Naive thymus-derived CD8-positive, alpha-beta T cell (primary cell): ENCODE data around the gene KANSL3. TPM values are rescaled to one million over a fixed set of nuclear protein-coding genes. Genes with fewer than 3 reads are reported as not detected.

Source experiments
- ATAC-seq, 2 donors: fragments of 150-1000 bp; cut with Tn5 transposase in 1 of 2; sonication (Bioruptor Pico), chemical (Tn5 transposase) in 1 of 2; 1 replicate in 1 of 2; 2 replicates in 1 of 2; pipeline ENCODE4 v1.10.0; 2021; ENCODE audit warnings: mild to moderate bottlenecking in 2 of 2, moderate library complexity in 2 of 2
- POLR2A ChIA-PET: fragments of 350-600 bp; sonication (Branson Sonifier 250); formaldehyde crosslinking; loops from one replicate; lab custom pipeline; 2021; ENCODE audit warnings: antibody characterized with exemption; lab: Charles Lee
- DNase-seq, 10 donors: peaks; one replicate each; pipeline versions ENCODE4 v3.0.0 to v3.0.0-alpha.2; 2020 to 2022
- H3K27ac Mint-ChIP-seq, 10 donors: one replicate each; pipeline ENCODE4 v1.8.0; 2020 to 2022; ENCODE audit warnings: mild to moderate bottlenecking in 10 of 10, mixed read lengths in 10 of 10, moderate library complexity in 4 of 10, inconsistent platforms in 1 of 10
- H3K27me3 Mint-ChIP-seq, 5 donors: one replicate each; pipeline ENCODE4 v1.8.0; 2021 to 2022; ENCODE audit warnings: mixed read lengths in 5 of 5
- H3K36me3 Mint-ChIP-seq, 3 donors: one replicate each; pipeline ENCODE4 v1.8.0; 2020 to 2022; ENCODE audit warnings: mixed read lengths in 3 of 3, mild to moderate bottlenecking in 2 of 3, inconsistent platforms in 1 of 3
- H3K4me1 Mint-ChIP-seq, 4 donors: one replicate each; pipeline ENCODE4 v1.8.0; 2021 to 2022; ENCODE audit warnings: mixed read lengths in 4 of 4
- H3K4me3 Mint-ChIP-seq, 10 donors: one replicate each; pipeline ENCODE4 v1.8.0; 2020 to 2022; ENCODE audit warnings: mild to moderate bottlenecking in 10 of 10, mixed read lengths in 10 of 10, moderate library complexity in 6 of 10, inconsistent platforms in 1 of 10
- H3K9me3 Mint-ChIP-seq, 9 donors: one replicate each; pipeline ENCODE4 v1.8.0; 2020 to 2022; ENCODE audit warnings: mixed read lengths in 9 of 9, mild to moderate bottlenecking in 3 of 9, inconsistent platforms in 1 of 9, moderate library complexity in 1 of 9
- polyA plus RNA-seq, 3 donors: library from polyadenylated mRNA; unstranded; fragments of 300-500 nt; fragmentation: Illumina TruSeq; gene quantifications; one replicate each; pipeline ENCODE4 v1.2.3, GENCODE V29; 2021
- total RNA-seq, 8 experiments: library from RNA in 2 of 8; stranded (reverse) in 2 of 8; gene quantifications; one replicate each; pipeline ENCODE4 v1.2.3 and lab custom pipeline; 2021 to 2026

The KANSL3 gene
- total RNA-seq = 10 to 100 TPM; 57.6 to 61.8 TPM
- 10 to 100 TPM in 2 of 3 donors, 1 to 10 TPM in 1; 8.3 to 18.2 (median 11.4) TPM for polyA plus RNA-seq
- 80.5 to 130 (median 113) reads per million in 6 experiments for total RNA-seq (lab: John Stamatoyannopoulos, UW)

- peaks cover 0 to 24% (median 8%) of the 10 kb centered on the region in 3 donors for H3K36me3 Mint-ChIP-seq
- H3K9me3 Mint-ChIP-seq = no peaks in the 10 kb centered on the region
- H3K4me1 Mint-ChIP-seq = peaks cover 17 to 44% (median 37%) of the 10 kb centered on the region in 4 donors
- POLR2A ChIA-PET = interaction anchor here (0.7 to 2.6 kb wide), 7 partner anchors 29 to 324 kb away, joined by 3 to 11 read pairs (median 3); partner anchors contain the start of genes ARID5A and CNNM4
- peaks cover 0 to 2% (median 0%) of the 10 kb centered on the region in 5 donors for H3K27me3 Mint-ChIP-seq
- ATAC-seq (peak; percentile 76 to 77), DNase-seq (peak; percentile 75 to 94 (median 86))
- H3K4me3 Mint-ChIP-seq = peak within 1 kb of the TSS; percentile 79 to 97 (median 94)
- peak within 1 kb of the TSS; percentile 86 to 97 (median 94) for H3K27ac Mint-ChIP-seq
Observed at GRCh38 chr2:96638144-96639121, at the start of gene KANSL3. KANSL3 (minus strand) TSS chr2:96638312; CDS start chr2:96637135, 1,177 bp downstream.

GRCh38 chr2:96687266-96687665, 49.2 kb upstream of the KANSL3 start:
- H3K27ac Mint-ChIP-seq = peak overlapping the region in 1 of 10 donors; percentile 40

GRCh38 chr2:96685577-96686459, 47.7 kb upstream of the KANSL3 start:
- H3K36me3 Mint-ChIP-seq = no peaks in the 10 kb centered on the region
- peak in 1 of 10 donors; percentile 57 for DNase-seq
- ATAC-seq = no peak
- POLR2A ChIA-PET = no interaction called here
- peaks cover 0 to 2% (median 0%) of the 10 kb centered on the region in 4 donors for H3K4me1 Mint-ChIP-seq
- H3K27ac Mint-ChIP-seq = no peak overlapping the region
- H3K27me3 Mint-ChIP-seq = peaks cover 0 to 12% (median 8%) of the 10 kb centered on the region in 5 donors
- H3K4me3 Mint-ChIP-seq = no peak overlapping the region
- no peaks in the 10 kb centered on the region for H3K9me3 Mint-ChIP-seq

More at GRCh38 chr2:96687266-96687665, 49.2 kb upstream of the KANSL3 start:
- POLR2A ChIA-PET = no interaction called here
- peaks cover 0 to 12% (median 8%) of the 10 kb centered on the region in 5 donors for H3K27me3 Mint-ChIP-seq
- peaks cover 0 to 2% (median 0%) of the 10 kb centered on the region in 4 donors for H3K4me1 Mint-ChIP-seq
- no peaks in the 10 kb centered on the region for H3K9me3 Mint-ChIP-seq
- H3K36me3 Mint-ChIP-seq = no peaks in the 10 kb centered on the region
- ATAC-seq (no peak), DNase-seq (peak in 1 of 10 donors; percentile 55)
- no peak overlapping the region for H3K4me3 Mint-ChIP-seq

GRCh38 chr2:96684883-96685576, 46.9 kb upstream of the KANSL3 start:
- no peaks in the 10 kb centered on the region for H3K36me3 Mint-ChIP-seq
- peaks cover 0 to 12% (median 8%) of the 10 kb centered on the region in 5 donors for H3K27me3 Mint-ChIP-seq
- DNase-seq = no peak
- no peaks in the 10 kb centered on the region for H3K9me3 Mint-ChIP-seq
- POLR2A ChIA-PET = no interaction called here
- peaks cover 0 to 2% (median 0%) of the 10 kb centered on the region in 4 donors for H3K4me1 Mint-ChIP-seq
- no peak overlapping the region for H3K4me3 Mint-ChIP-seq
- no peak overlapping the region for H3K27ac Mint-ChIP-seq
- ATAC-seq = no peak

- Mint-ChIP-seq H3K4me3 (no peak overlapping the region), H3K9me3 (no peaks in the 10 kb centered on the region), H3K27me3 (peaks cover 0 to 12% (median 8%) of the 10 kb centered on the region in 5 donors), H3K36me3 (no peaks in the 10 kb centered on the region), H3K27ac (peak overlapping the region in 1 of 10 donors; percentile 33), H3K4me1 (peaks cover 0 to 2% (median 0%) of the 10 kb centered on the region in 4 donors)
- DNase-seq (no peak), ATAC-seq (no peak)
- POLR2A ChIA-PET = no interaction called here
Observed at GRCh38 chr2:96683972-96684820, 46.1 kb upstream of the KANSL3 start.

- Mint-ChIP-seq H3K4me3 (no peak overlapping the region), H3K27ac (no peak overlapping the region), H3K36me3 (no peaks in the 10 kb centered on the region), H3K9me3 (no peaks in the 10 kb centered on the region), H3K27me3 (peaks cover 0 to 12% (median 8%) of the 10 kb centered on the region in 5 donors), H3K4me1 (peaks cover 0 to 2% (median 0%) of the 10 kb centered on the region in 4 donors)
- DNase-seq (peak in 1 of 10 donors; percentile 28), ATAC-seq (no peak)
- POLR2A ChIA-PET = no interaction called here
Observed at GRCh38 chr2:96683307-96683706, 45.2 kb upstream of the KANSL3 start.

GRCh38 chr2:96681540-96681939, 43.4 kb upstream of the KANSL3 start:
- Mint-ChIP-seq H3K27ac (no peak overlapping the region), H3K36me3 (no peaks in the 10 kb centered on the region), H3K27me3 (peaks cover 0 to 7% (median 3%) of the 10 kb centered on the region in 5 donors), H3K9me3 (no peaks in the 10 kb centered on the region), H3K4me1 (peaks cover 0 to 2% (median 0%) of the 10 kb centered on the region in 4 donors), H3K4me3 (no peak overlapping the region)
- ATAC-seq (no peak), DNase-seq (no peak)
- POLR2A ChIA-PET = interaction anchor here (0.7 kb wide), 1 partner anchor 422 kb away, joined by 3 read pairs; no protein-coding TSS in a partner anchor

GRCh38 chr2:96680561-96681141, 42.5 kb upstream of the KANSL3 start:
- DNase-seq (no peak), ATAC-seq (no peak)
- H3K36me3 Mint-ChIP-seq = no peaks in the 10 kb centered on the region
- no peak overlapping the region for H3K27ac Mint-ChIP-seq
- H3K4me3 Mint-ChIP-seq = no peak overlapping the region
- peaks cover 0 to 7% (median 3%) of the 10 kb centered on the region in 5 donors for H3K27me3 Mint-ChIP-seq
- POLR2A ChIA-PET = interaction anchor here (0.7 kb wide), 1 partner anchor 421 kb away, joined by 3 read pairs; no protein-coding TSS in a partner anchor
- H3K4me1 Mint-ChIP-seq = peaks cover 0 to 2% (median 0%) of the 10 kb centered on the region in 4 donors
- no peaks in the 10 kb centered on the region for H3K9me3 Mint-ChIP-seq

- Mint-ChIP-seq H3K27me3 (peaks cover 0 to 7% (median 3%) of the 10 kb centered on the region in 5 donors), H3K9me3 (no peaks in the 10 kb centered on the region), H3K4me3 (no peak overlapping the region), H3K36me3 (no peaks in the 10 kb centered on the region), H3K27ac (no peak overlapping the region), H3K4me1 (peaks cover 0 to 2% (median 0%) of the 10 kb centered on the region in 4 donors)
- POLR2A ChIA-PET = no interaction called here
- ATAC-seq (no peak), DNase-seq (no peak)
Observed at GRCh38 chr2:96679848-96680247, 41.7 kb upstream of the KANSL3 start.

- peaks cover 0 to 9% (median 0%) of the 10 kb centered on the region in 4 donors for H3K4me1 Mint-ChIP-seq
- H3K27ac Mint-ChIP-seq = no peak overlapping the region
- POLR2A ChIA-PET = interaction anchor here (0.6 kb wide), 1 partner anchor 313 kb away, joined by 5 read pairs; no protein-coding TSS in a partner anchor
- H3K4me3 Mint-ChIP-seq = no peak overlapping the region
- ATAC-seq = no peak
- H3K27me3 Mint-ChIP-seq = peaks cover 0 to 1% (median 0%) of the 10 kb centered on the region in 5 donors
- no peaks in the 10 kb centered on the region for H3K36me3 Mint-ChIP-seq
- DNase-seq = no peak
- no peaks in the 10 kb centered on the region for H3K9me3 Mint-ChIP-seq
Observed at GRCh38 chr2:96669539-96670215, 31.6 kb upstream of the KANSL3 start.
